Measurements from ENCODE around the gene HERC2.
"Not testable (repeated sequence)": the region's sequence is repeated elsewhere in the genome, so short reads cannot be mapped to it uniquely, and the experiment has no call there.

HERC2 gene

DNA sequence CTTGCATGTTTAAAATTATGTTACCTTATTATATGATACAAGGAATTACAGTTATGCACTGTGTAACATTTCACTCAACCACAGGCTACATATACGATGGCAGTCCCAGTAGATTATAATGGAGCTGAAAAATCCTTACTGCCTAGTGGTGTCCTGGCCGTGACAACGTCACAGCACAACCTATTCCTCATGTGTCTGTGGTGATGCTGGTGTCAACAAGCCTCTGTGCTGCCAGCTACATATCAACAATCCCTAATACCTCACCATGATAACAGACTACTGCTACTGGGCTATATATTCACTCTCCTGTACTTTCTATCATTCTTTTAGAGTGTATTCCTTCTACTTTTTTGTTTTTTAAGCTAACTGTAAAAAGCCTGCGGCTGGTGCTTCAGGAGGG is 142.7 kb downstream of the HERC2 start:
- no peak for DNase-seq (ENCODE audit: low read depth)

DNA sequence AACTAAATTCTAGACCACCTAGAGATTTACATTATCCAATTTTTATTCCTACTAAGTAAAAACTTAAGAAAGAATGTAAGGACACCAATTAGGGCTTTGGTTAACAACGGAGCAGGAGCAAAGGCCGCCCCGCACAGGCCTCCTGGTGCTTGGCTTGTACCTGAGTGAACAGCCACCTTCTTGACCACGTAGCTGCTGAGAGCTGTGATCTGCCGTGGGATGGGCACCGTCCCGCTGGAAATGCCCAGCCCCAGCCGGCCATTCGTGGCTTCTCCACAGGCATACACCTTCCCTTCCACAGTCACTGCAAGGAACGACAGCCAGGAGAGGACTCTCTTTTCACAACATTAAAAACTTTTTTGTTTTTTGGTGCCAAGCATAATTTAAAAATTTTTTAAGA is 143.3 kb downstream of the HERC2 start:
- DNase-seq (ENCODE audit: low read depth) = no peak

DNA sequence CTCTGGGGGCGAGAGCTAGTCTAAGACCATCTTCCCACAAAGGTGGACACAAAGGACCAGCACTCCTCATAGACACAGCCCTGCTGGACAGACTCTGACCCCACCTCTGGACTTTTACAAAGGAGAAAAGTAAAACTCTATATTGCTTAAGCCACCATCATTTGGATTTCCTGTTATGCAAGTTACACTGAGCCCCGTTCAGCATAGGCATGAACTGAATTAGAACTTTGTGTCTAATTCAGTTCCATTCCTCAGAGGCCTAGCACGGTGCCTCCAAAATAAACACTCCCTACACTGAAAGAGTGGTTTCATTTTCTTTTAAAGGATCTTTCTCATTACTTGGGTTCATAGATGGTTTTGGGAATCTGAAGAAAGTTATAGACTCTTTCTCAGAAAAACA is 143.7 kb downstream of the HERC2 start:
- DNase-seq (ENCODE audit: low read depth) = no peak

DNA sequence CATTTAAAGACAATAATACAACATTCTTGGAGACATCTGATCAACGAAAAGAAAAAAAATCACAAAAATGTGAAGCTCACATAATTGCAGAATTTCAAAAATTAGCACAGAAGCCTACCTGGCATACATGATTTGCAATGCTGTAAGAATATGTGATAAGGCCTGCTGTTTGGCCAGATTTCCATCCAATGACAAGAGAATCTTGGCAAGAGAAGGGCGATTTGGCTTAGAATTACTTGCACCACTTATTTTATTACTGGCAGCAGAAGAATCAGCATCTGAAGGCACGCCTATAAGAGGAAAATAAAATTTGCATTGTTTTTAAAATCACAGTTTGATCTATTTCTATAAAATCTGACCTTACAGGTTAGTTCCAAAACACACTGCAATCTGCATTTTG is 152.6 kb downstream of the HERC2 start:
- DNase-seq (ENCODE audit: low read depth) = no peak

DNA sequence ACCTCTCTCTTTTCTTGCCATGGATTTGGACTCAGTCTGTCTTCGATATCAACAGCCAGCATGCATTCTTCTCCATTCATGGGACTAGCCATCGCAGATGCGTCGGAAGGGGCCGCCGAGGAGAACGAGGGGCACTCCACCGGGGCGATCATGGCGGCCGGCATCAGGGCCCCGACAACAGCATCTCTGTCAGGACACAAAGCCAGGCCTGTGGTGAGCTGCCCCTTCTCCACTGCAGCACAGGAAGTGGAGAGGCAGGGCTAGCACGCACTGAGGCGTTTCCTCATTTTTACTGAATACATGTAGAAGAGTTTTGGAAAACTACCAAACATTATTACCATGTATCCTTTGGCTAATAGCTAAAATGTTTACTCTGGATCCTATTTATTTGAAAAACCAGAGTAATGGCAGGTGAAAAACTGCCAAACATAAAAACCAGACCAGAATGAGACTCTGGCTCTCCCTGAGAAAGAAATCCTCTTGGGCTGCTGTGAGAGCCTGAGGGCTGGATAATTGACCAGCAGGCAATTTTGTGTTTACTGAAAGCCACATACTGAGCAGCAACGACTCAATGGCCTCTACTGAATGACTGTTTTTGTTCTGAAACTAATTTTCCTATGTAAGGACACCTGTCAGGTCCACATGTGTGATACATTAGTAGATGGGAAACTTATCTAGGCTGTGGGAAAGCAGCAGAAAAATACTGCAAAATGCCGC is 153.4 kb downstream of the HERC2 start:
- DNase-seq (ENCODE audit: low read depth) = not testable (repeated sequence)

DNA sequence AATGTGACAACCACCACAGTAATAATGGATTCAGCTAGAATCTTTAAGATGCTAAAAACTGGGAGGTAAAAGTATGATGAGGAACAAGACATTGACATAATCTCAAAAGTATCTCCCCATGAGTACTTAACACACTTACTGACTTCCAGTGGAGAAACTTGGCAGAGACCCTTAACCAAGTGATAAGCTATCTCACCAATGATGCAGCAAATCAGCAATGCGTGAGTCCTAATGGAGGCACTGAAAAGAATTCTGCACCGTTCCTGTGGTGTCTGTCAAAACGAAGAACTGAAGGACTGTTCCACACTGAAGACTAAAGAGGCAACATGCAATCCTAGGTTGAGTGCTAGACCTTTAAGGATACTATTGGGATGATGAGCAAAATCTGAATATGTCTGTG is 154.9 kb downstream of the HERC2 start:
- DNase-seq (ENCODE audit: low read depth) = no peak

DNA sequence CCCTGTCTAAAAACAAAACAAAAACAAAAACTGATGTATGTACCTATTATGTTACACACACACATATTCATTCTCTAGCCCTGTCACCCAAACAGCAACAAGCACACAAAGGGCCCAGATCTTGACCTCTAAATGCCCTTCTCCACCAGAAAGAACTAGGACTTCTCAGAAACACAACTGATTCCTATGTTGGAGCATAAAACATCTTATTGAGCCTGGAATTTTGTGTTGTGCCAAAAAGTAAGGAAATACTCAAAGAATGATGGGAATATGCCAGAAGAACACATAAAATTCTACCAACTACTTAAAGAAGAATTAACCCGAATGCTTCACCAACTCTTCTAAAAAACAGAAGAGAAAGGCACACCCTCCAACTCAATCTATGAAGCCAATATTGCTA is 156.2 kb downstream of the HERC2 start:
- no peak for DNase-seq (ENCODE audit: low read depth)

DNA sequence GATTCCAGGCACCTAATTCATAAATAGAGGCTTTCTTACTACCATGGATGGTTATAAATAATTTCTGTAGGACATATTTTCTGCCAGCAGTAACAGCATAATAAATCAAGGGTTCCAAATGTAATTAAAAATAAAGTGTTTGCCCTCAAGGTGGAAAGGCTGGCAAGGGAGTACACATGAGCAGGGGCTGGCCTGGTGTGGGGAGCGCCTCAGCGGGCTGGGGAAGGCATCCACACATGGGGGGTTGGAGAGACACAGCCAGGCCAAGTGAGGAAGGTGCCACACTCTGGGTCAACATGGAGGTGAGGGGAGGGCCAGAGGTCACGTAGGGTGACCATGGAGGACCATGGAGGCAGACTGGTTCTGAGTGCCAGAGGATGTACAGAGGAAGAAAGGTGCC is 157.1 kb downstream of the HERC2 start:
- no peak for DNase-seq (ENCODE audit: low read depth)

DNA sequence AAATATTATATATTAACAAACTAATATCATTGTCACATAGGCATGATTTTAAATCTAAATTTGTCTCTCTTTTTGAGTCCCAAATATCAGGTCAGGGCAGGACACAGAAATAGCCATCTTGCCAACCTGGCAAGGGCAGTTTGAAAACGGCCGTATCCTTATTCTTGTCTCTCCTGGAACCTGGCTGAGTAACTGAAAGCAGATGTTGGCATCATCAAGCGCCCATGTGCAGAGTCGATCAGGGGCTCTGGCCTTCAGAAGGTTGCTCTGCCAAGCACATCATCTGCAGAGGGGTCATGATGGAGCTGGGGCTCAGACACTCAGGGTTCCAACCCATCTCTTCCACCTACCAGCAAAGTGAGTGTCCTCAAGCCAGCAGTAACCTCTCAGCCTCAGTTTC is 167.7 kb downstream of the HERC2 start:
- DNase-seq (ENCODE audit: low read depth) = no peak

DNA sequence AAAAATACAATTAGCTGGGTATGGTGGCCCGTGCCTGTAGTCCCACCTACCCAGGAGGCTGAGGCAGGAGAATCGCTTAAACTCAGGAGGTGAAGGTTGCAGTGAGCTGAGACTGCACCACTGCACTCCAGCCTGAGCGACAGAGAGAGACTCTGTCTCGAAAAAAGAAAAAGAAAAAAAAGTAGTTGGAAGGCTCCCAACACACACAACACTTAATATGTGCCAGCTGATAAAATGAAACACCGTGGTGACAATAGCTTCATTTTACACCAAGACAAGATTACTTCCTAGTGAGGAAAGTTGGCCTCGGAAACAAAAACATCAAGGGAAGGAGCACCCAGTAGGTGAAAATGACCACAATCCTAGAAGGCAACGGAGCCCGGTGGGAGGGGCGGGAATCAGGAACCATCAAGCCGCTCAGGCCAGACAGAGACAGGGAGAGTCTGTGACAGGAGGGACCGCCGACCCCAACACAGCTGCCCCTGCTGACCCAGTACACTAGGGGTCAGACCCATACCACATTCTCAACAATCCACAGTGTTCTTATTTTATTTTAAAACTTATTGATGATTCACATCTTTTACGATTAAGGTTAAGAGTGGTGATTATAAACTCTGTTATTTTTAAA is 168.4 kb downstream of the HERC2 start:
- no peak for DNase-seq (ENCODE audit: low read depth)

DNA sequence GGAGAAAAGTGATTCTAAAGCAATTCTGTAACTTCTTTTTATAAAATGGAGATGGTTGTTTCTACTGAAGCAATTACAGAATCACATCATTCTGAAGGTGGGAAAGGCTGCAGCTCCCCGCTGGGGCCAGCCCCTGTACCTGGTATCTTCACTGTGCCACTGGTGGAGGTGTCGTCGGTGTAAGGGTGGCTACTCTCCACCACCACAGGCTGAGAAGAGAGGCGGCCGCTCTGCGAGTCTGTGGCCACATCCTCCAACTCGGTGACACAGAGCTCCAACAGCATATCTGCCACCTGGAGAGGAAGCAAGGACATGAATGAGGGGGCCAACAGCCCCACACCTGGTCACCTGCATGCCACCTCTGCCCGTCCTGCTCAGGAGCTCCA is 169.4 kb downstream of the HERC2 start:
- DNase-seq (ENCODE audit: low read depth) = not testable (repeated sequence)

DNA sequence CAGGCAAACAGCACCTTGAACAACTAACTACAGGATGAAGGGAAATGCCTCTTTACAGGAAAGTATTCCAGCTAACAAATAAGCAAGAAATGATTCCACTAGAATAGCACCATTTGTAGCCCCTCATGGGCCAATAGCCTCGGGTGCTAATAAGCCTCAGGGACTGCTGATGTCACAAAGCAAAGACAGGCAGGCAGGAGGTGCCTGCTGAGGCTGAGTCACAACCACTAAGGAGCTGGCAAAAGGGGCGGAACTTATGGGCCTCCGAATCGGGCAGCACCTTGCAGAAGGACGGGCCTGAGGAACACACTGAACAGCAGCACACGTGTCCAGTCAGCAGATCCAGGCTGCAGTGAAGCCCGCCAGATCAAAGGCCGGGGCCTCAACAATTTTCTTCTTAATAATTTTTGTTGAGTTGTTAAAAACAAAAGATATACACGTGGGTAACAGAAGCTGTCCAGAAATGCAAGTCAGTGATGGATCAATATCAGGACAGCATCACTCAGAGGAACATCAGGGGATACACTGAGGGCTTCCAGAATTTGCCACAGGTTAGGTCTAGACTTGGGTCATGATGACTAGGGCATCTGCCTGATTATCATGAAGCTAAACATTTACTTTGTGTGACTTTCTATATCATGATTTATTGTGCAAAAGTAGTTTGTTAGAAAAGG is 170.0 kb downstream of the HERC2 start:
- DNase-seq (ENCODE audit: low read depth) = not testable (repeated sequence)

DNA sequence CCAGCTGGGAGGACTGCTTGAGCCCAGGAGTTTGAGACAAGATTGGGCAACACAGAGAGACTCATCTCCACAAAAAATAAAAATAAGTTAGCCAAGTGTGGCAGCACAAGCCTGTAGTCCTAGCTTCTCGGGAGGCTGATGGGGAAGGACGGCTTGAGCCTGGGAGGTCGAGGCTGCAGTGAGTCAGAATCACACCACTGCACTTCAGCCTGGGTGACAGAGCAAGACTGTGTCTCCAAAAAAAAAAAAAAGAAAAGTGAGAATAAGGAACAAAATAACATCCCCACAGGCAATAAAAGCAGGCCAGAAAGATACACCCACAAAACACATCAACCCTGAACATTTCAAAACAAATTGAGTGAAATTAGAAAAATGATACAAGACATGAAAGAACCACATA is 174.2 kb downstream of the HERC2 start:
- no peak for DNase-seq (ENCODE audit: low read depth)

DNA sequence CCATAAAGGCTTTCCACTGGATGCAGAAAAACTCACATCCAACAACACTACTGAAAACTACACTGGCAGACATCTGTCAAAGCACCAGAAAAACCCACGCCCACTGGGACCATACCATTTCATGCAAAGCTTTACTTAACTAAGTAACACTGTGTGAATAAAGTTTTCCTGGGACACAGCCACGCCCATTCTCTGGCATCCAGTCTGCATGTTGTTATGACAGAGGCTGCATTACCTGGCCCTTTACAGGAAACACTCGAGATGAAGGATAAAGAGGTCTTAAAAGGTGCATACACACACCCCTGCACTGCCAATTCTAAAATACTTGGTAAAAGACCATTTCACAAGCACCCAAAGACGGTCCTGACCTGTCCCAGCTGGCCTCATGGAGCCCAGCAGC is 176.6 kb downstream of the HERC2 start:
- not testable (repeated sequence) for DNase-seq (ENCODE audit: low read depth)

DNA sequence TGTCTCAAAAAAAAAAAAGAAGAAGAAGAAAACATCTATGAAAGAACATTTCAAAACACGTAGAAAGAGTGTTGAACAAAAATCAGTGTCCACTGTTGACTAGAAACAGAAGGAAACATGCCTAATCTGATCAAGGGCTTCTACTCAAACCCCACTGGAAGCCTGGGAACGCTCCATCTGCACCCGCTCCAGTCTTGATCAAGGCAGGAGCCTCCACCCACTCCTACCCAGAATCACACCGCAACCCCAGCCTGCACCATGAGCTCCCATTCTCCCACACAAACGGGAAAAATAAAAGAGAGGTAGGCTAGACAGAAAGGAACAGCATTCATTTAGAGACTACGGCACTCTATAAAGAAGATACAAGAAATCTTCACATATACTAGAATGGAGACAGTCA is 181.9 kb downstream of the HERC2 start:
- no peak for DNase-seq (ENCODE audit: low read depth)

DNA sequence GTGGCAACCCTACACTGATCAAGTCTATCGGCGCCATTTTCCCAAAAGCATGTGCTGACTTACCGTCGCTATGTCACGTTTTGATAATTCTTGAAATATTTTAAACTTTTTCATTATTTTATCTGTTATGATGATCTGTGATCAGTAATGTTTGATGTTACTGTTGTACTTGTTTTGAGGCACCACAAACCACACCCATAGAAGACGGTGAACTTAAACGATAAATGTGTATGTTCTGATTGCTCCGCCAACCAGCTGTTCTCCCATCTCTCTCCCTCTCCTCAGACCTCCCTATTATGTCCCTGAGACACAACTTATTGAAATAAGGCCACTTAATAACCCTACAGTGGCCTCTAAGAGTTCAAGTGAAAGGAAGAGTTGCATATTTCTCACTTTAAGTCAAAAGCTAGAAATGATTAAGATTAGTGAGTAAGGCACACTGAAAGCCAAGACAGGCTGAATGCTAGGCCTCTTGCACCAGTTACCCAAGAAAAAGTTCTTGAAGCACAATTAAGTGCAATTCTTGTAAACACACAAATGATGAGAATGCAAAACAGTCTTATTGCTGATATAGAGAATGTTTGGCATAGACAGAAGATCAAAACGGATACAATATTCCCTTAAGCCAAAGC is 184.5 kb downstream of the HERC2 start:
- DNase-seq (ENCODE audit: low read depth) = not testable (repeated sequence)

DNA sequence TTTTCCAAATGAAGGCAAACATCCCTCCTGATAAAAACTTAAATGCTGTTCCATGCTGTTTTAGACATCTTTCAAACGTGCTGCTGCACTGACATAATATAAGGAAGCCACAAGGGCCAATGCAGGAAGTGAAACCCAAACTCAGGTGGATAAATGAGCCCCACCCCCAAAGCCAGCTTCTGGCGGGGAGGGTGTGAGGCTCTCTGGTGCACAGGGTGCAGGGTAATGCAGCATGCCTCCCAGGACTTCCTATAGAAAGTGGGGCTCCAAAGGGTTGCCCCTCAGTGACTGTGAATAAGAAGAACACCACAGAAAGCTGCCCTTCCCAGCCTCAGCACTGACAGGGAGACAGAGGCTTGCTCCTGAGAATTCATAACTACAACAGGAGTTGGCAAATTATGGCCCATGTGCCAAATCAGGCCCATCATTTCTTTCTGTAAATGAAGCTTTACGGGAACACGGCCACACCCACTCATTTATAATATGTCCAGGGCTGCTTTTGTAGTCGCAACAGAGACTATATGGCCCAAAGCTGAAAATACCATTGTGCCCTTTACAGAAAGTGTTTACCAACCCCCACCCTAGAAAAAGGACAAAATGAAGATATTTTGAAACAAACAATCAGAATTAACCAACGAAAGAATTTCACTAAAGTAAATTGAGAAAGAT is 185.6 kb downstream of the HERC2 start:
- not testable (repeated sequence) for DNase-seq (ENCODE audit: low read depth)

DNA sequence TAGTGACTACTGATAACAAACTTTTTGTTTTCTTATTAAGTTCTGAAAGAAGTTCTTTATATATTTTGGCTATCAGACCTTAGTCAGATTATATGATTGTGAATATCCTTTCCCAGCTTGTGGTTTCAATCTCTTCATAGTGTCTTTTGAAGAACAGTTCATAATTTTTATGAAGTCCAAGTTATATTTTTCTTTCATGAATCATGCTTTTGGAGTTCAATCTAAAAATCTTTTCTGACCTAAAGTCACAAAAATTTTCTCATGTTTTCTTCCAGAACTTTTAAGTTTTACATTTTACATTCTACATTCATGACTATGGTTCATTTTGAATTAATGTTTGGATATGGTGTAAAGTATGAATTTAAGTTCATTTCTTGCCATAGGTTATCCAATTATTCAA is 188.7 kb downstream of the HERC2 start:
- no peak for DNase-seq (ENCODE audit: low read depth)

DNA sequence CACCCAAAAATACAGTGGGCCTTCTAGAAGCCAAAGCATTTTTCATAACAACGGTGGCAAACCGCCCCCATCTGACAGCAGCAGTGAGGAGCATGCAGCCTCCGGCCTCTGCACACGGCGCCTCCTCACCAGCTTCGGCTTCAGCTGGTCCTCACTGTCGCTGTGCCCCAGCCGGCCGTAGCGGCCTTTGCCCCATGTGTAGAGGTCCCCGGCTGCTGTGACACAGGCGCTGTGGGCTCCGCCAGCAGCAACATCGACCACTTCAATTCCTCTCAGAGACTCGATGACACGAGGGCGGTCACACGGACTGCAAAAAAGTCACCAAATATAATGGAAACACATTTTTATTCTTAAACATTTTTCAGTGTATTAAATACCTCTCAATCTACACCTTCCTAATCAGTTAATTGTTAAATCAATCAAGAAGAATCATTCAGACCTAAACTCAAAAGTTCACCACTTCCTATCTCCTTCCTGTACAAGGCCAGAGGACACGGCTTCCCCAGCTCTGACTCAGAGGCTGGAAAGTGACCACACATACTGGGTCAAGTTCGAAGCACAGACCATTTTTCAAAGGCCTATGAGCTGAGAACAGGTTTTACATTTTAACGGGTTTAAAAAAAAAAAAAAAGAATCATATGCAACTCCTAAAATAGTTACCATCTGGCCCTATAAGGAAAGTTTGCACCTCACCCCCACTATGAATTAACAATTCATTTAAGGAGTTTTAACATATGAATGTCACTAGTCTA is 189.3 kb downstream of the HERC2 start:
- no peak for DNase-seq (ENCODE audit: low read depth)

DNA sequence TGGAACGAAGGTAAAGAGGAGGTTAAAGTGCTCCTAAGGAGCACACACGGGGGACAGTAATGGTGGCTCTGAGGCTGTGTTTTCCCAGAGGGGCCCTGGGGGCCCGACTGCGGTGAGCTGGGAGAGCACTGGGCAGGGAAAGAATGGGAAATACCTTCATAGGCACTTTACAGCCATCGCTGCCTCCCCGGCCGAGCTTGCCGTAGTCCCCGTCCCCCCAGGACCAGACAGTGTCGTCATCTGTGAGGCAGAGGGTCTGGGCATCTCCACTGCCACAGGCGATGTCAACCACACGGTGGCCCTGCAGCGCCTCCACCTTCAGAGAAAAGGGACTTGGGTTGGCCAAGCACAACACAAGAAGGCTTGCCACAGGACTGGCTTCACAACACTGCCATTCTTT is 190.0 kb downstream of the HERC2 start:
- DNase-seq (ENCODE audit: low read depth) = no peak

DNA sequence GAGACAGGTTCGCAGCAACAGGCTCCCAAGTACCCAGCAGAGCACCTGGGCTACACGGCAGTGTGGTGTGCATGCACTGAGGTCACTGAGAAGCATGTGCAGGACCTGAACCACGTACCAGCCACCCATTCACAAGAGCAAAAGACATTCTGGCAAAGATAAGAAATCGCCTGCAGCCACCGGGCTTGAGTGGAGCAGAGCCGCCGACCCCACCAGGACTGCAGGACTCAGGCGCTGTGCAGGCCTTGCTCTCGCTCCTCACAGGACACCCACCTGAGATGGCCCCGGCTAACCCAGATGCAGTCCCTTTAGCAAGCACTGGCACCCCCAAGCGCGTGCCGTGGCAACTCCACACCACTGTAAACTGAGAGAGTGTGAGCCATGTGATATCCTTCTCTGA is 190.6 kb downstream of the HERC2 start:
- DNase-seq (ENCODE audit: low read depth) = no peak

DNA sequence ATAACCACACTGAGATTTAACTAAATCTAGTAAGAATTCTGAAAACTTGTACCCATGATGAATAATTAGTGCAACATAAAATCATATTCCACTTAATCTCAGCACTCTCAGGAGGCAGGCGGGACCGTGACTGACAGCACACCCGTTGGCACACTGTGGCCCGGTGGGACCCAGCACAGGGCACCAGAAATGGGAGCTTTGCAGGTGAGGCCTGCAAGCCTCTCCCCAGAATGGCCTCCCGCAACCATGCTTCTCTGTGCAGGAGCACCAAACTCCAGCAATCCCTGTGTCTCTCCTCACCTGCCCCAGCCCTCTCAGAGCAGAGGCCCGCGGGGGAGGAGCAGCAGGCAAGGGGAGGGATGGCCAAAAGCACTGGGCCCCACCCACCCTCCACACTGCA is 191.3 kb downstream of the HERC2 start:
- DNase-seq (ENCODE audit: low read depth) = no peak
